DOHH2 (cell line): ENCODE data around the gene PTGFRN.

Source experiments
- EZH2phosphoT487 ChIP-seq: fragments of 200-600 bp; sonication (generic); IDR thresholded peaks from 2 replicates; pipeline ENCODE4 v1.6.1; 2017; ENCODE audit warnings: borderline replicate concordance, mild to moderate bottlenecking, antibody characterized with exemption, low read length, moderate library complexity, mixed read lengths
- TF ChIP-seq, protein P1 (sequence below): fragments of 200-600 bp; sonication (generic); IDR thresholded peaks from one replicate; pipeline ENCODE4 v1.5.1; 2014; ENCODE audit warnings: antibody characterized with exemption, mild to moderate bottlenecking, low read depth, low read length; ENCODE audit not compliant: poor library complexity, severe bottlenecking

DNA sequence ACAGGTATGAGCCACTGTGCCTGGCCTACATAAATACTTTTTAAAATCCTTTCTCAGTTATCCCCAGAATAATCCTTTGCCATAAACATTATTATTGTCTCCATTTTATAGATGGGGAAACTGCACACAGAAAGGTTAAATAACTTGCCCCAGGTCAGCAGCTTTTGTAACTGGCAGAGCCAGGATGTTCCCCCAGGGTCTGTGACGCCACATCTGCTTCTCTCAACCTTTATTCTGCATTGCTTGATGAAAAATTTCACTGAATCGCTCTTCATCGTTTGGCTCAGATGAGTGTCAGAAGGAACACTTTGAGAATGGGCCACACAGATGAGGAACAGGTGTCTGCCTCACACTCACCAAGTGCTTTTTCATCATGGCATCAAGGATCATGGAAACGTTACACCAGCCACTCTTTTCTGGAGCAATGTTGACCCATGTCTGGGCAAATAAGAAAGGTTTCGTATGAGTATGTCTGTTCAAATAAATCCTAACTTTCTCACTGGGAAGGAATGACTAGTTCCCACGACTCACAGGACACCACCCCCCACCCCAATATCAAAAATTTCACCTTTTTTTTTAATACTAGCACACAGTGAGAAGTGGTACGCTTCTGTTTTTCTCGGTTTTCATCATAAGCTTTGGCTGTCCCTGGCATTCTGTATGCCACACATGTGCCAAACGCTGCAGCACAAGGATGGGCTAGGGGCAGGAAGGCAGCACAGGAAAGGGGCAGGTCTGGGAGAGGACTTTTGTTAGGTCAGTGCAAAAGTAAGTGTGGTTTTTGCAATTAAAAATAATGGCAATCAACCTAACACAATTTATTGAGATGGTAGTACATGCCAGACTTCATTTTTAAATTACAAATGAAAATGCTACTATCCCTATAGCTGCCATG, 9.0 kb upstream of the PTGFRN start:
- TF ChIP-seq, protein P1, sequence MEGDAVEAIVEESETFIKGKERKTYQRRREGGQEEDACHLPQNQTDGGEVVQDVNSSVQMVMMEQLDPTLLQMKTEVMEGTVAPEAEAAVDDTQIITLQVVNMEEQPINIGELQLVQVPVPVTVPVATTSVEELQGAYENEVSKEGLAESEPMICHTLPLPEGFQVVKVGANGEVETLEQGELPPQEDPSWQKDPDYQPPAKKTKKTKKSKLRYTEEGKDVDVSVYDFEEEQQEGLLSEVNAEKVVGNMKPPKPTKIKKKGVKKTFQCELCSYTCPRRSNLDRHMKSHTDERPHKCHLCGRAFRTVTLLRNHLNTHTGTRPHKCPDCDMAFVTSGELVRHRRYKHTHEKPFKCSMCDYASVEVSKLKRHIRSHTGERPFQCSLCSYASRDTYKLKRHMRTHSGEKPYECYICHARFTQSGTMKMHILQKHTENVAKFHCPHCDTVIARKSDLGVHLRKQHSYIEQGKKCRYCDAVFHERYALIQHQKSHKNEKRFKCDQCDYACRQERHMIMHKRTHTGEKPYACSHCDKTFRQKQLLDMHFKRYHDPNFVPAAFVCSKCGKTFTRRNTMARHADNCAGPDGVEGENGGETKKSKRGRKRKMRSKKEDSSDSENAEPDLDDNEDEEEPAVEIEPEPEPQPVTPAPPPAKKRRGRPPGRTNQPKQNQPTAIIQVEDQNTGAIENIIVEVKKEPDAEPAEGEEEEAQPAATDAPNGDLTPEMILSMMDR: no peak
- TF ChIP-seq EZH2phosphoT487: no peak
